ENCODE measurements around the gene CDK14. TPM values are rescaled to one million over a fixed set of nuclear protein-coding genes. Genes with fewer than 3 reads are reported as not detected.

The CDK14 gene
- polyA plus RNA-seq, 1 donor from 2014 or later = 25.1 TPM

DNA sequence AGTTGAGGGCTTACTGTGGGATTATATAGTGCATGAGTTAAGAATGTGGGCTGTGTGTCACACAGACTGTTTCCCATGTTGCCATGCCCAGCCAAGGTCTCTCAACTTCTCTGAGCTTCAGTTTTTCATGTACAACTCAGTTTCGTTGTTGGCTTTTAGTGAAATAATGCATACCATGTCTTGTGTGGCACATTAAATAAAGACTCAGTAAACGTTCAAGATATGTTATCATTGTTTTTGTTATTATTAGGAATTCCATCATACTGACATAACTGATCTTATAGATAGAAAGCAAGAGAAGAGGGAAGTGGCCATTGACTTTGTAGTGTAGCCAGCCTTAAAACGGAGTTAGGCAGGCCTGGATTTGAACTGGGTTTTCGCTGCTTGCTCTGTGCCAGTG lies 2.9 kb downstream of the CDK14 start:
- peaks cover 40% of the 10 kb centered on the region for H3K79me2 ChIP-seq (replicated peaks; ENCODE audit: insufficient read depth, low read length)
- H3K4me2 ChIP-seq (ENCODE audit: low read length) = no peak overlapping the region

DNA sequence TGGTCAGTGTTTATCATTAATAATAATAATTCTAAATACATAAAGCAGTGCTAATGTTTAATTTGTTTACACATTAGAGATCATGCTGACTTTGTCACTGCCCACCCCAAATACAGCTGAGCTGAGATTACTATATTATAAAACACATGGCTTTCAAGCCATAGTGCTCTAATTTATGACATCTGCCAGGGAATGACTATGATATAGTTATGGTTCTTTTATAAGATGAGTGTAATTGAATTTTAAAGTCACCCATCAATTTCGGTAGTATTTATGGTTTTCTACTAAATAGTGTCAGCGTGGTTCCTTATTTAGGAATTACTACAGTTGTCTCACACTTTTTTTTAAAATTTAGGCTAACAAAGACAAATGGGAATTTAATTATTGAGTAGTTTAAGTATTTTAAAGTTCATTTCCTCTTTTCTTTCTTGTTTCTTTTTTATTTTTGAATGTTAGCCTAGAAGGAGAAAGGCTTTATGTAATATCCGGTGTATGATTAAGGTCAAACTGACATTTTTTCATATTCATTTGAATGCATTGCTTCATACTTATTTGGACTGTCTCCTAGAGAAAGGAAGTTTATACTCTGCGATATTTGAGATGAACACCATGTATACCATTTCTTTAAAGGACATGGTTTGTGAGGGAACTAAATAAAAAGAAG lies 3.9 kb downstream of the CDK14 start:
- TF ChIP-seq, protein P1, sequence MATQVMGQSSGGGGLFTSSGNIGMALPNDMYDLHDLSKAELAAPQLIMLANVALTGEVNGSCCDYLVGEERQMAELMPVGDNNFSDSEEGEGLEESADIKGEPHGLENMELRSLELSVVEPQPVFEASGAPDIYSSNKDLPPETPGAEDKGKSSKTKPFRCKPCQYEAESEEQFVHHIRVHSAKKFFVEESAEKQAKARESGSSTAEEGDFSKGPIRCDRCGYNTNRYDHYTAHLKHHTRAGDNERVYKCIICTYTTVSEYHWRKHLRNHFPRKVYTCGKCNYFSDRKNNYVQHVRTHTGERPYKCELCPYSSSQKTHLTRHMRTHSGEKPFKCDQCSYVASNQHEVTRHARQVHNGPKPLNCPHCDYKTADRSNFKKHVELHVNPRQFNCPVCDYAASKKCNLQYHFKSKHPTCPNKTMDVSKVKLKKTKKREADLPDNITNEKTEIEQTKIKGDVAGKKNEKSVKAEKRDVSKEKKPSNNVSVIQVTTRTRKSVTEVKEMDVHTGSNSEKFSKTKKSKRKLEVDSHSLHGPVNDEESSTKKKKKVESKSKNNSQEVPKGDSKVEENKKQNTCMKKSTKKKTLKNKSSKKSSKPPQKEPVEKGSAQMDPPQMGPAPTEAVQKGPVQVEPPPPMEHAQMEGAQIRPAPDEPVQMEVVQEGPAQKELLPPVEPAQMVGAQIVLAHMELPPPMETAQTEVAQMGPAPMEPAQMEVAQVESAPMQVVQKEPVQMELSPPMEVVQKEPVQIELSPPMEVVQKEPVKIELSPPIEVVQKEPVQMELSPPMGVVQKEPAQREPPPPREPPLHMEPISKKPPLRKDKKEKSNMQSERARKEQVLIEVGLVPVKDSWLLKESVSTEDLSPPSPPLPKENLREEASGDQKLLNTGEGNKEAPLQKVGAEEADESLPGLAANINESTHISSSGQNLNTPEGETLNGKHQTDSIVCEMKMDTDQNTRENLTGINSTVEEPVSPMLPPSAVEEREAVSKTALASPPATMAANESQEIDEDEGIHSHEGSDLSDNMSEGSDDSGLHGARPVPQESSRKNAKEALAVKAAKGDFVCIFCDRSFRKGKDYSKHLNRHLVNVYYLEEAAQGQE (IDR thresholded peaks at IDR 0.05; ENCODE audit: borderline replicate concordance) = no peak
- no peak for TF ChIP-seq POLR2AphosphoS5 (IDR thresholded peaks at IDR 0.05)
- no peak for TF ChIP-seq EZH2 (IDR thresholded peaks at IDR 0.05; ENCODE audit: borderline replicate concordance, insufficient read depth, low read length, poor library complexity, severe bottlenecking)
- no peak for TF ChIP-seq MXI1 (conservative IDR thresholded peaks at IDR 0.05; ENCODE audit: poor library complexity, severe bottlenecking)
- TF ChIP-seq RAD21 (conservative IDR thresholded peaks at IDR 0.05) = no peak
- TF ChIP-seq EP300 (conservative IDR thresholded peaks at IDR 0.05; ENCODE audit: poor library complexity, severe bottlenecking) = no peak
- TF ChIP-seq, protein P2, sequence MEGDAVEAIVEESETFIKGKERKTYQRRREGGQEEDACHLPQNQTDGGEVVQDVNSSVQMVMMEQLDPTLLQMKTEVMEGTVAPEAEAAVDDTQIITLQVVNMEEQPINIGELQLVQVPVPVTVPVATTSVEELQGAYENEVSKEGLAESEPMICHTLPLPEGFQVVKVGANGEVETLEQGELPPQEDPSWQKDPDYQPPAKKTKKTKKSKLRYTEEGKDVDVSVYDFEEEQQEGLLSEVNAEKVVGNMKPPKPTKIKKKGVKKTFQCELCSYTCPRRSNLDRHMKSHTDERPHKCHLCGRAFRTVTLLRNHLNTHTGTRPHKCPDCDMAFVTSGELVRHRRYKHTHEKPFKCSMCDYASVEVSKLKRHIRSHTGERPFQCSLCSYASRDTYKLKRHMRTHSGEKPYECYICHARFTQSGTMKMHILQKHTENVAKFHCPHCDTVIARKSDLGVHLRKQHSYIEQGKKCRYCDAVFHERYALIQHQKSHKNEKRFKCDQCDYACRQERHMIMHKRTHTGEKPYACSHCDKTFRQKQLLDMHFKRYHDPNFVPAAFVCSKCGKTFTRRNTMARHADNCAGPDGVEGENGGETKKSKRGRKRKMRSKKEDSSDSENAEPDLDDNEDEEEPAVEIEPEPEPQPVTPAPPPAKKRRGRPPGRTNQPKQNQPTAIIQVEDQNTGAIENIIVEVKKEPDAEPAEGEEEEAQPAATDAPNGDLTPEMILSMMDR (IDR thresholded peaks at IDR 0.05; ENCODE audit: poor library complexity, severe bottlenecking) = no peak
- no peak for TF ChIP-seq TAF1 (IDR thresholded peaks at IDR 0.05; ENCODE audit: low read depth)
- no peak overlapping the region for H3K9ac ChIP-seq (ENCODE audit: low read length)
- no peaks in the 10 kb centered on the region for H3F3A ChIP-seq (ENCODE audit: insufficient read depth, low read length, poor library complexity, severe bottlenecking)
- H3K4me2 ChIP-seq (ENCODE audit: low read length) = no peak overlapping the region
- H2AFZ ChIP-seq (ENCODE audit: low read depth, low read length) = no peak overlapping the region
- H3K79me2 ChIP-seq (replicated peaks; ENCODE audit: insufficient read depth, low read length) = peaks cover 40% of the 10 kb centered on the region
- no peaks in the 10 kb centered on the region for H3K36me3 ChIP-seq (ENCODE audit: insufficient read depth, low read length)
- no peaks in the 10 kb centered on the region for H3K9me2 ChIP-seq (ENCODE audit: insufficient read depth, low read length)
- H3K27me3 ChIP-seq (ENCODE audit: insufficient read depth, low read depth, low read length) = no peaks in the 10 kb centered on the region
- no peaks in the 10 kb centered on the region for H4K20me1 ChIP-seq (ENCODE audit: insufficient read depth)
- H3K27ac ChIP-seq (ENCODE audit: low read length) = no peak overlapping the region
- no peaks in the 10 kb centered on the region for H3K9me3 ChIP-seq (ENCODE audit: low read length)
- H3K4me3 ChIP-seq (ENCODE audit: low read length) = no peak overlapping the region

More for the DNA sequence above, 2.9 kb downstream of the CDK14 start:
- Histone ChIP-seq H3K27me3 (ENCODE audit: insufficient read depth, low read depth, low read length) (no peaks in the 10 kb centered on the region), H3K36me3 (ENCODE audit: insufficient read depth, low read length) (no peaks in the 10 kb centered on the region), H3K9ac (ENCODE audit: low read length) (no peak overlapping the region), H3K9me3 (ENCODE audit: low read length) (no peaks in the 10 kb centered on the region), H3K9me2 (ENCODE audit: insufficient read depth, low read length) (no peaks in the 10 kb centered on the region), H2AFZ (ENCODE audit: low read depth, low read length) (no peak overlapping the region), H3K27ac (ENCODE audit: low read length) (no peak overlapping the region), H3F3A (ENCODE audit: insufficient read depth, low read length, poor library complexity, severe bottlenecking) (no peaks in the 10 kb centered on the region), H3K4me3 (ENCODE audit: low read length) (no peak overlapping the region), H4K20me1 (ENCODE audit: insufficient read depth) (no peaks in the 10 kb centered on the region)
- TF ChIP-seq MXI1 (conservative IDR thresholded peaks at IDR 0.05; ENCODE audit: poor library complexity, severe bottlenecking) (no peak), EZH2 (IDR thresholded peaks at IDR 0.05; ENCODE audit: borderline replicate concordance, insufficient read depth, low read length, poor library complexity, severe bottlenecking) (no peak), TAF1 (IDR thresholded peaks at IDR 0.05; ENCODE audit: low read depth) (no peak), SMC3 (conservative IDR thresholded peaks at IDR 0.05; ENCODE audit: poor library complexity) (no peak), RAD21 (conservative IDR thresholded peaks at IDR 0.05) (no peak), EP300 (conservative IDR thresholded peaks at IDR 0.05; ENCODE audit: poor library complexity, severe bottlenecking) (no peak), POLR2AphosphoS5 (IDR thresholded peaks at IDR 0.05) (no peak)
- TF ChIP-seq, protein P1 (IDR thresholded peaks at IDR 0.05; ENCODE audit: borderline replicate concordance) = no peak
- TF ChIP-seq, protein P2 (IDR thresholded peaks at IDR 0.05; ENCODE audit: poor library complexity, severe bottlenecking) = no peak
